HG02623 (cell line): ENCODE data around the gene OGN.
"Not testable (repeated sequence)": the region's sequence is repeated elsewhere in the genome, so short reads cannot be mapped to it uniquely, and the experiment has no call there.

ENCODE experiments used
- ATAC-seq: cut with Tn5 transposase; IDR thresholded peaks from one replicate; pipeline ENCODE4 v1.9.1; 2021; ENCODE audit warnings: moderate library complexity; ENCODE audit not compliant: unreplicated experiment

OGN gene

GRCh38 chr9:92404042-92404836, at the start of gene OGN:
Gene OGN, minus strand, starts transcription at chr9:92404578. Its CDS starts 1,171 bp downstream, at chr9:92403407.
- ATAC-seq = no peak

- ATAC-seq = no peak
These were observed 42.2 kb upstream of the OGN start for GRCh38 chr9:92446536-92446935.

- no peak for ATAC-seq
These were observed 40.5 kb upstream of the OGN start for GRCh38 chr9:92444841-92445240.

GRCh38 chr9:92440751-92441046, 36.3 kb upstream of the OGN start:
- no peak for ATAC-seq

- ATAC-seq = no peak
These were observed 35.8 kb upstream of the OGN start for GRCh38 chr9:92439921-92440750.

- ATAC-seq = no peak
These were observed 34.6 kb upstream of the OGN start for GRCh38 chr9:92438900-92439526.

- no peak for ATAC-seq
These were observed 30.9 kb upstream of the OGN start for GRCh38 chr9:92435263-92435662.

GRCh38 chr9:92432972-92433548, 28.7 kb upstream of the OGN start:
- no peak for ATAC-seq

GRCh38 chr9:92432350-92432749, 28.0 kb upstream of the OGN start:
- ATAC-seq = no peak

- ATAC-seq = no peak
These were observed 25.5 kb upstream of the OGN start for GRCh38 chr9:92429836-92430235.

- ATAC-seq = no peak
These were observed 22.2 kb upstream of the OGN start for GRCh38 chr9:92426501-92427145.

- ATAC-seq = no peak
These were observed 21.1 kb upstream of the OGN start for GRCh38 chr9:92425474-92425873.

- ATAC-seq = no peak
These were observed 20.0 kb upstream of the OGN start, which contains the start of gene OMD for GRCh38 chr9:92424340-92424739. Gene OMD, minus strand, starts transcription at chr9:92424471. Its CDS starts 6,913 bp downstream, at chr9:92417558.

GRCh38 chr9:92423612-92424011, 19.2 kb upstream of the OGN start:
- no peak for ATAC-seq

- ATAC-seq = no peak
These were observed 18.4 kb upstream of the OGN start for GRCh38 chr9:92422611-92423338.

- no peak for ATAC-seq
These were observed 10.2 kb upstream of the OGN start for GRCh38 chr9:92414566-92414965.

- ATAC-seq = not testable (repeated sequence)
These were observed 6.8 kb upstream of the OGN start for GRCh38 chr9:92411157-92411556.

GRCh38 chr9:92408747-92409478, 4.5 kb upstream of the OGN start:
- no peak for ATAC-seq

- no peak for ATAC-seq
These were observed 3.4 kb upstream of the OGN start for GRCh38 chr9:92407818-92408217.

GRCh38 chr9:92406477-92406876, 2.1 kb upstream of the OGN start:
- ATAC-seq = no peak
